K562 (cell line): ENCODE measurements around the gene PRRC2C. TPM values are rescaled to one million over a fixed set of nuclear protein-coding genes. Genes with fewer than 3 reads are reported as not detected.

Experiments used
- ATF3 ChIP-seq, 2 experiments: fragments of 450-650 bp in 1 of 2; sonication (generic) in 1 of 2; formaldehyde crosslinking in 1 of 2; IDR thresholded peaks in 1 of 2; conservative IDR thresholded peaks in 1 of 2; 2 replicates each; pipeline versions ENCODE4 v1.6.1 to v1.8.1; 2016 to 2023; ENCODE audit warnings: mild to moderate bottlenecking in 2 of 2, moderate library complexity in 2 of 2, inconsistent platforms in 1 of 2, missing genetic modification reagents in 1 of 2
- CBFB ChIP-seq: sonication (generic); formaldehyde crosslinking; IDR thresholded peaks from 2 replicates; pipeline ENCODE4 v1.4.0; 2020; ENCODE audit warnings: mild to moderate bottlenecking, missing genetic modification reagents
- DNMT1 ChIP-seq: fragments of 450-650 bp; IDR thresholded peaks from 2 replicates; pipeline ENCODE4 v1.6.1; 2016; ENCODE audit warnings: antibody characterized with exemption, mild to moderate bottlenecking
- KDM5B ChIP-seq: fragments of 200-600 bp; sonication (generic); IDR thresholded peaks from 2 replicates; pipeline ENCODE4 v1.6.1; 2012; ENCODE audit warnings: low read depth, mild to moderate bottlenecking, moderate library complexity, low read length, control low read depth, inconsistent platforms; ENCODE audit not compliant: insufficient replicate concordance
- MBD2 ChIP-seq: sonication (generic); IDR thresholded peaks from 2 replicates; pipeline ENCODE4 v1.6.1; 2016; ENCODE audit warnings: low read depth, borderline replicate concordance
- MCM5 ChIP-seq: fragments of 450-650 bp; IDR thresholded peaks from 2 replicates; pipeline ENCODE4 v1.6.1; 2016; ENCODE audit warnings: low read depth
- MEF2D ChIP-seq: conservative IDR thresholded peaks from 2 replicates; pipeline ENCODE4 v1.6.1; 2016; ENCODE audit warnings: low read depth, missing genetic modification characterization, missing compliant biosample characterization
- STAG1 ChIP-seq: sonication (generic); formaldehyde crosslinking; IDR thresholded peaks from 2 replicates; pipeline ENCODE4 v1.5.0; 2020; ENCODE audit warnings: missing genetic modification reagents, borderline replicate concordance
- STAT5A ChIP-seq: IDR thresholded peaks from 2 replicates; pipeline ENCODE4 v1.6.1; 2012; ENCODE audit warnings: low read length, inconsistent platforms, borderline replicate concordance
- TRIM24 ChIP-seq, 2 experiments: fragments of 450-650 bp; IDR thresholded peaks; 2 replicates each; pipeline ENCODE4 v1.6.1; 2016
- ZBTB26 ChIP-seq: fragments of 450-650 bp; formaldehyde crosslinking; IDR thresholded peaks from 2 replicates; pipeline ENCODE4 v1.4.0; 2022; ENCODE audit warnings: missing genetic modification characterization
- ZFPM2 ChIP-seq: fragments of 250-450 bp; sonication (Bioruptor Pico); IDR thresholded peaks from 2 replicates; pipeline ENCODE4 v1.5.1; 2022; ENCODE audit warnings: mild to moderate bottlenecking
- ZNF140 ChIP-seq: fragments of 250-450 bp; sonication (Bioruptor Pico); IDR thresholded peaks from 2 replicates; pipeline ENCODE4 v1.8.0; 2021; ENCODE audit warnings: moderate library complexity, mild to moderate bottlenecking, inconsistent platforms
- ZNF184 ChIP-seq: sonication (generic); formaldehyde crosslinking; IDR thresholded peaks from 2 replicates; pipeline ENCODE4 v1.5.0; 2020; ENCODE audit warnings: missing genetic modification reagents
- ZNF717 ChIP-seq: fragments of 250-450 bp; sonication (Bioruptor Pico); IDR thresholded peaks from 2 replicates; pipeline ENCODE4 v1.5.0; 2021
- polyA plus RNA-seq, 8 experiments: library from polyadenylated mRNA; depleted of rRNA in 4 of 8; stranded (reverse) in 5 of 8; unstranded in 3 of 8; fragments of >200 nt; fragmentation: Nextera tagmentation in 2 of 8; fragmentation: Illumina TruSeq in 1 of 8; extraction: Ambion mirVana in 2 of 8; extraction: Trizol in 1 of 8; gene quantifications; 2 replicates each; pipeline versions ENCODE4 v1.2.1 to v1.2.3, GENCODE V29; 2011 to 2014; ENCODE audit warnings: inconsistent platforms in 1 of 8, missing spikeins in 1 of 8
- total RNA-seq, 7 experiments: library from RNA; depleted of rRNA in 6 of 7; stranded (reverse); fragments of >200 nt in 6 of 7; fragmentation: Illumina TruSeq in 2 of 7; extraction: Trizol in 2 of 7; gene quantifications; 2 replicates each; pipeline versions ENCODE4 v1.2.1 to v1.2.3, GENCODE V29; 2011 to 2021; ENCODE audit warnings: low replicate concordance in 1 of 7
- TF ChIP-seq, protein P1 (sequence below), 2 experiments: fragments of 250-450 bp in 1 of 2; fragments of 450-650 bp in 1 of 2; sonication (Bioruptor Pico) in 1 of 2; IDR thresholded peaks; 2 replicates each; pipeline versions ENCODE4 v1.6.1 to v1.8.0; 2016 to 2021; ENCODE audit warnings: mild to moderate bottlenecking in 2 of 2, moderate library complexity in 2 of 2, missing compliant biosample characterization in 1 of 2, missing genetic modification characterization in 1 of 2
- TF ChIP-seq, protein P2 (sequence below): IDR thresholded peaks from 2 replicates; pipeline ENCODE4 v1.6.1; 2011; ENCODE audit warnings: borderline replicate concordance, low read depth, mild to moderate bottlenecking, moderate library complexity, low read length; ENCODE audit not compliant: insufficient read depth, poor library complexity, severe bottlenecking
- TF ChIP-seq, protein P3 (sequence below): fragments of 150-350 bp; conservative IDR thresholded peaks from 2 replicates; pipeline ENCODE4 v1.6.1; 2014; ENCODE audit warnings: low read length

Gene PRRC2C
- total and polyA plus RNA-seq, 9 of the 15 experiments (the other 6 are each of a cell fraction or from before 2014, with no cell fraction given): 61.9 to 237 (median 105) TPM

DNA sequence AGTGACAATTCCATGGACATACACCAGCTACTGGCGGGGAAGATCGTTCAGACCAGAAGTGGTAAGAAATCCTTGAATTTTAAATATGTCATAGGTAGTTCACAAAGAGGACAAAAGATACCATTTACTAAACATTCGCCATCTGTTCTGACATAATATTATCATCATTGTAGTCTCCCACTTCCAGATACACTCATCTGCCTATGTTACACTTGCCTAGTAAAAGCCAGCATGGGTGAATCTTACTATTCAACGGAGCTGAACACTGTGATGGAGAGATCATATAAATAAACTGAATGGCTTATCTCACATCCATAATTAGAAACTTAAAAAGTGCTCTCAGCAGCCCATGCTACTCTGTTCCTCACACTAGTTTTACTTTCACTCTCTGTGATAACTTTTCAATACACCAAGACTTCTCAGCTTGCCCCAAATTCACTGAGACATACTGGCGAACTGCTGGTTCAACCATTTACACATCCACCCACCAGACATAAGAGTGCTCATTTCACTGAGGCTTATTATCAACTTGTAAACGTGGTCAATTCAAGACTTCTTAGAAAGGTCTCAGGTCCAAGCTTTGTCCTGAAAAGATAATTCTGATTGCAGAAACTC is 463 bp upstream of the PRRC2C start (continued):
- peak; percentile 56 for TF ChIP-seq KDM5B
- TF ChIP-seq MCM5: no peak
- no peak for TF ChIP-seq DNMT1
- TF ChIP-seq ZBTB26 (CRISPR knock-in tag): no peak
- TF ChIP-seq, protein P1, sequence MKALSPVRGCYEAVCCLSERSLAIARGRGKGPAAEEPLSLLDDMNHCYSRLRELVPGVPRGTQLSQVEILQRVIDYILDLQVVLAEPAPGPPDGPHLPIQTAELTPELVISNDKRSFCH (CRISPR knock-in tag; IDR thresholded peaks at IDR 0.05): no peak
- TF ChIP-seq, protein P1 (tag; IDR thresholded peaks at IDR 0.05): no peak
- no peak for TF ChIP-seq ZNF140 (CRISPR knock-in tag)
- TF ChIP-seq MEF2D (tag): peak; percentile 51
- TF ChIP-seq CBFB (CRISPR knock-in tag): no peak
- no peak for TF ChIP-seq STAG1
- TF ChIP-seq, protein P2, sequence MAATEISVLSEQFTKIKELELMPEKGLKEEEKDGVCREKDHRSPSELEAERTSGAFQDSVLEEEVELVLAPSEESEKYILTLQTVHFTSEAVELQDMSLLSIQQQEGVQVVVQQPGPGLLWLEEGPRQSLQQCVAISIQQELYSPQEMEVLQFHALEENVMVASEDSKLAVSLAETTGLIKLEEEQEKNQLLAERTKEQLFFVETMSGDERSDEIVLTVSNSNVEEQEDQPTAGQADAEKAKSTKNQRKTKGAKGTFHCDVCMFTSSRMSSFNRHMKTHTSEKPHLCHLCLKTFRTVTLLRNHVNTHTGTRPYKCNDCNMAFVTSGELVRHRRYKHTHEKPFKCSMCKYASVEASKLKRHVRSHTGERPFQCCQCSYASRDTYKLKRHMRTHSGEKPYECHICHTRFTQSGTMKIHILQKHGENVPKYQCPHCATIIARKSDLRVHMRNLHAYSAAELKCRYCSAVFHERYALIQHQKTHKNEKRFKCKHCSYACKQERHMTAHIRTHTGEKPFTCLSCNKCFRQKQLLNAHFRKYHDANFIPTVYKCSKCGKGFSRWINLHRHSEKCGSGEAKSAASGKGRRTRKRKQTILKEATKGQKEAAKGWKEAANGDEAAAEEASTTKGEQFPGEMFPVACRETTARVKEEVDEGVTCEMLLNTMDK: no peak
- TF ChIP-seq ZFPM2 (CRISPR knock-in tag): no peak
- 0 out of 2 replicates have a peak, but pooled peaks have one; percentile 9 for TF ChIP-seq STAT5A
- TF ChIP-seq, protein P3, sequence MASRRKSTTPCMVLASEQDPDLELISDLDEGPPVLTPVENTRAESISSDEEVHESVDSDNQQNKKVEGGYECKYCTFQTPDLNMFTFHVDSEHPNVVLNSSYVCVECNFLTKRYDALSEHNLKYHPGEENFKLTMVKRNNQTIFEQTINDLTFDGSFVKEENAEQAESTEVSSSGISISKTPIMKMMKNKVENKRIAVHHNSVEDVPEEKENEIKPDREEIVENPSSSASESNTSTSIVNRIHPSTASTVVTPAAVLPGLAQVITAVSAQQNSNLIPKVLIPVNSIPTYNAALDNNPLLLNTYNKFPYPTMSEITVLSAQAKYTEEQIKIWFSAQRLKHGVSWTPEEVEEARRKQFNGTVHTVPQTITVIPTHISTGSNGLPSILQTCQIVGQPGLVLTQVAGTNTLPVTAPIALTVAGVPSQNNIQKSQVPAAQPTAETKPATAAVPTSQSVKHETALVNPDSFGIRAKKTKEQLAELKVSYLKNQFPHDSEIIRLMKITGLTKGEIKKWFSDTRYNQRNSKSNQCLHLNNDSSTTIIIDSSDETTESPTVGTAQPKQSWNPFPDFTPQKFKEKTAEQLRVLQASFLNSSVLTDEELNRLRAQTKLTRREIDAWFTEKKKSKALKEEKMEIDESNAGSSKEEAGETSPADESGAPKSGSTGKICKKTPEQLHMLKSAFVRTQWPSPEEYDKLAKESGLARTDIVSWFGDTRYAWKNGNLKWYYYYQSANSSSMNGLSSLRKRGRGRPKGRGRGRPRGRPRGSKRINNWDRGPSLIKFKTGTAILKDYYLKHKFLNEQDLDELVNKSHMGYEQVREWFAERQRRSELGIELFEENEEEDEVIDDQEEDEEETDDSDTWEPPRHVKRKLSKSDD: no peak
- no peak for TF ChIP-seq ZNF184 (CRISPR knock-in tag)
- TF ChIP-seq ATF3 (IDR thresholded peaks at IDR 0.05): no peak
- TF ChIP-seq ATF3 (CRISPR knock-in tag; conservative IDR thresholded peaks at IDR 0.05): 0 out of 2 replicates have a peak, but pooled peaks have one; percentile 3
- TF ChIP-seq MBD2: no peak
- TF ChIP-seq TRIM24 (IDR thresholded peaks at IDR 0.05): no peak
- TF ChIP-seq ZNF717 (CRISPR knock-in tag): no peak
